Astrocyte (in vitro differentiated cells and primary cell): Measurements from ENCODE around the gene HSD3B2. TPM values are rescaled to one million over a fixed set of nuclear protein-coding genes. Genes with fewer than 3 reads are reported as not detected.

Source experiments
- DNase-seq: peaks from one replicate; pipeline ENCODE4 v3.0.0-alpha.2; 2010; ENCODE audit warnings: low read depth
- FAIRE-seq: peaks from 2 replicates; lab custom pipeline; 2011; peaks lifted over from hg19 to GRCh38; lab: Jason Lieb, UNC
- H2AFZ ChIP-seq: 2 replicates; pipeline ENCODE4 v1.6.0; 2012; ENCODE audit warnings: low read depth, low read length, inconsistent platforms
- H3K27ac ChIP-seq: 2 replicates; pipeline ENCODE4 v1.5.1; 2011; ENCODE audit warnings: low read depth, low read length, inconsistent platforms
- H3K27me3 ChIP-seq: 2 replicates; pipeline ENCODE4 v1.6.0; 2011; ENCODE audit warnings: low read length, inconsistent platforms; ENCODE audit not compliant: insufficient read depth
- H3K36me3 ChIP-seq: 2 replicates; pipeline ENCODE4 v1.5.1; 2011; ENCODE audit warnings: low read length, inconsistent platforms; ENCODE audit not compliant: insufficient read depth
- H3K4me1 ChIP-seq: 2 replicates; pipeline ENCODE4 v1.5.1; 2011; ENCODE audit warnings: low read length, inconsistent platforms; ENCODE audit not compliant: insufficient read depth
- H3K4me2 ChIP-seq: 2 replicates; pipeline ENCODE4 v1.6.0; 2012; ENCODE audit warnings: low read length, inconsistent platforms
- H3K4me3 ChIP-seq: 2 replicates; pipeline ENCODE4 v1.5.1; 2011; ENCODE audit warnings: low read depth, mild to moderate bottlenecking, low read length, inconsistent platforms; ENCODE audit not compliant: insufficient read depth
- H3K79me2 ChIP-seq: 2 replicates; pipeline ENCODE4 v1.6.0; 2012; ENCODE audit warnings: mild to moderate bottlenecking, low read length, inconsistent platforms; ENCODE audit not compliant: insufficient read depth
- H3K9ac ChIP-seq: 2 replicates; pipeline ENCODE4 v1.6.0; 2012; ENCODE audit warnings: mild to moderate bottlenecking, low read length, inconsistent platforms
- H3K9me3 ChIP-seq: 2 replicates; pipeline ENCODE4 v1.5.1; 2012; ENCODE audit warnings: low read depth, mild to moderate bottlenecking, low read length, inconsistent platforms; ENCODE audit not compliant: insufficient read depth
- H4K20me1 ChIP-seq: 2 replicates; pipeline ENCODE4 v1.6.0; 2012; ENCODE audit warnings: low read length, inconsistent platforms; ENCODE audit not compliant: insufficient read depth
- H3K27ac Mint-ChIP-seq: one replicate; pipeline ENCODE4 v1.8.0; 2021; ENCODE audit warnings: mild to moderate bottlenecking, mixed read lengths; ENCODE audit not compliant: unreplicated experiment
- H3K27me3 Mint-ChIP-seq: one replicate; pipeline ENCODE4 v1.8.0; 2021; ENCODE audit warnings: low read depth, mixed read lengths; ENCODE audit not compliant: unreplicated experiment
- H3K36me3 Mint-ChIP-seq: one replicate; pipeline ENCODE4 v1.8.0; 2021; ENCODE audit warnings: low read depth, mixed read lengths; ENCODE audit not compliant: unreplicated experiment
- H3K4me1 Mint-ChIP-seq: one replicate; pipeline ENCODE4 v1.8.0; 2021; ENCODE audit warnings: low read depth, mixed read lengths; ENCODE audit not compliant: unreplicated experiment
- H3K4me3 Mint-ChIP-seq: one replicate; pipeline ENCODE4 v1.8.0; 2021; ENCODE audit warnings: mild to moderate bottlenecking, moderate library complexity, mixed read lengths; ENCODE audit not compliant: unreplicated experiment
- H3K9me3 Mint-ChIP-seq: one replicate; pipeline ENCODE4 v1.8.0; 2021; ENCODE audit warnings: mild to moderate bottlenecking, mixed read lengths; ENCODE audit not compliant: unreplicated experiment
- EZH2 ChIP-seq: IDR thresholded peaks from 2 replicates; pipeline ENCODE4 v1.6.1; 2012; ENCODE audit warnings: mild to moderate bottlenecking, low read length, inconsistent platforms; ENCODE audit not compliant: insufficient read depth
- total RNA-seq: library from RNA; stranded (reverse); gene quantifications from 2 replicates; pipeline ENCODE4 v1.2.1, GENCODE V29; 2021
- TF ChIP-seq, protein P1 (sequence below): IDR thresholded peaks from 2 replicates; pipeline ENCODE4 v1.5.1; 2011; ENCODE audit warnings: low read depth, mild to moderate bottlenecking, inconsistent platforms, low read length, moderate library complexity; ENCODE audit not compliant: insufficient read depth

HSD3B2 gene
- total RNA-seq, 1 donor from 2014 or later, result not detected

DNA sequence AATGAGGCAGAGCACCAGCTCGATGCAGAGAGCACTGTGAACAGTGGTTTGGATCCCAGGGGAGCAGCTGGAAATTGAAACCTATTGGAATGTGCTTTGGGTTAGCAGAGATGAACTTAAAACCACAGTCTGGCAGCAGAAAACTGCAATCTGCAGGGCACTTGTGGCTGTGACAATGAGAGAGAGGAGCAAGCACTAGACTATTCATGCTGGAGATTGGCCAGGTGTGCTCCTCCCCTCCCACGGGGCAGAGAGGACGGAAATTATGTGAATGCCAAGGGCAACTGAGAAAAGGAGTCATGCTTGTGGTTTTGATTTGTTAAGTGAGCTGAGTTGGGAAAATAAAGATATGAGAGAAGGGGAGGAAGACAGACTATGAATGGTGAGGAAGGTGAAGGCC, 38.1 kb downstream of the HSD3B2 start:
- Mint-ChIP-seq H3K4me1 (peaks cover 25% of the 10 kb centered on the region), H3K9me3 (no peaks in the 10 kb centered on the region), H3K36me3 (no peaks in the 10 kb centered on the region), H3K27ac (peak overlapping the region; percentile 6), H3K4me3 (no peak overlapping the region), H3K27me3 (peaks cover 2% of the 10 kb centered on the region)
- H3K79me2 ChIP-seq, result no peaks in the 10 kb centered on the region
- no peaks in the 10 kb centered on the region for H3K9me3 ChIP-seq
- no peaks in the 10 kb centered on the region for H3K27me3 ChIP-seq
- DNase-seq (peak; percentile 79), FAIRE-seq (no peak)
- H3K27ac ChIP-seq, result no peak overlapping the region
- no peaks in the 10 kb centered on the region for H3K4me1 ChIP-seq
- no peaks in the 10 kb centered on the region for H4K20me1 ChIP-seq
- no peaks in the 10 kb centered on the region for H3K36me3 ChIP-seq
- no peak overlapping the region for H2AFZ ChIP-seq
- TF ChIP-seq, protein P1, sequence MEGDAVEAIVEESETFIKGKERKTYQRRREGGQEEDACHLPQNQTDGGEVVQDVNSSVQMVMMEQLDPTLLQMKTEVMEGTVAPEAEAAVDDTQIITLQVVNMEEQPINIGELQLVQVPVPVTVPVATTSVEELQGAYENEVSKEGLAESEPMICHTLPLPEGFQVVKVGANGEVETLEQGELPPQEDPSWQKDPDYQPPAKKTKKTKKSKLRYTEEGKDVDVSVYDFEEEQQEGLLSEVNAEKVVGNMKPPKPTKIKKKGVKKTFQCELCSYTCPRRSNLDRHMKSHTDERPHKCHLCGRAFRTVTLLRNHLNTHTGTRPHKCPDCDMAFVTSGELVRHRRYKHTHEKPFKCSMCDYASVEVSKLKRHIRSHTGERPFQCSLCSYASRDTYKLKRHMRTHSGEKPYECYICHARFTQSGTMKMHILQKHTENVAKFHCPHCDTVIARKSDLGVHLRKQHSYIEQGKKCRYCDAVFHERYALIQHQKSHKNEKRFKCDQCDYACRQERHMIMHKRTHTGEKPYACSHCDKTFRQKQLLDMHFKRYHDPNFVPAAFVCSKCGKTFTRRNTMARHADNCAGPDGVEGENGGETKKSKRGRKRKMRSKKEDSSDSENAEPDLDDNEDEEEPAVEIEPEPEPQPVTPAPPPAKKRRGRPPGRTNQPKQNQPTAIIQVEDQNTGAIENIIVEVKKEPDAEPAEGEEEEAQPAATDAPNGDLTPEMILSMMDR, result no peak
- no peak for TF ChIP-seq EZH2
- no peak overlapping the region for H3K4me3 ChIP-seq
- no peak overlapping the region for H3K9ac ChIP-seq
- H3K4me2 ChIP-seq, result no peak overlapping the region

DNA sequence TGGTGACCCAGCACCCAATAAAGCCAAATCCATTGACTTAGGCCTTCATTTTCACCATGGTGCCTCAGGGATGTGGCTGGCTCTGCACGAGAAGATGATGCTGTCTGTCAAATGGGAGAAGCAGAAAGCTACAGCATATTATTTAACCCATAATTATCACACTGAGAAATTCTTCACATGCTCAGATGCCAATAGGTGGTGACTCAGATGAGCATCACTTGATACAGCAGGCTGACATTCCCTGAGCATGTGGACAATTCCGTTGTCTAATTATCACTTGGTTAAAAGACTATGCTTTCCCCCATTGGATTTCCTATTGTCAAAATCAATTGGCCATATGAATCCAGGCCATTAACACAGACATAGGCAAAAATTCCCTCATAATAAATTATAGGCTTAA, 48.0 kb downstream of the HSD3B2 start:
- Mint-ChIP-seq H3K27ac (no peak overlapping the region), H3K36me3 (no peaks in the 10 kb centered on the region), H3K4me1 (peaks cover 4% of the 10 kb centered on the region), H3K27me3 (peaks cover 6% of the 10 kb centered on the region), H3K9me3 (no peaks in the 10 kb centered on the region), H3K4me3 (no peak overlapping the region)
- no peaks in the 10 kb centered on the region for H3K36me3 ChIP-seq
- H3K9ac ChIP-seq, result no peak overlapping the region
- H3K27me3 ChIP-seq, result no peaks in the 10 kb centered on the region
- no peak overlapping the region for H2AFZ ChIP-seq
- TF ChIP-seq, protein P1, result no peak
- TF ChIP-seq EZH2, result no peak
- no peaks in the 10 kb centered on the region for H3K9me3 ChIP-seq
- no peak overlapping the region for H3K4me2 ChIP-seq
- no peaks in the 10 kb centered on the region for H4K20me1 ChIP-seq
- no peaks in the 10 kb centered on the region for H3K4me1 ChIP-seq
- DNase-seq (no peak), FAIRE-seq (no peak)
- H3K27ac ChIP-seq, result no peak overlapping the region
- H3K79me2 ChIP-seq, result no peaks in the 10 kb centered on the region
- no peak overlapping the region for H3K4me3 ChIP-seq

DNA sequence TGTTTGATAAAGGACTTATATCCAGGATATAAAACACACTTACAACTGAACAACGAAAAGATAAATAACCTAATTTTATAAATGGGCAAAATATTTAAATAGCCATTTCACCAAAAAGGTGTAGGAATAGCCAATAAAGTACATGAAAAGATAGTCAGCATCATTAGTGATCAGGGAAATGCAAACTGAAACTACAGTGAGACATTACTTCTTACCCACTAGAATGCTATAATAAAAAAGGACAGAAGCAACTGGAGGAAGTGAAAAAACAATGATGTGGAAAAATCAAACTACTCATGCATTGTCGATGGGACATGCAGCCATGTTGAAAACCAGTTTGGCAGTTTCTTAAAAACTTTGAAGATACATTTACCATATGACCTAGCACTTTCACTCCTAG, 48.6 kb downstream of the HSD3B2 start:
- H2AFZ ChIP-seq, result no peak overlapping the region
- no peaks in the 10 kb centered on the region for H3K36me3 ChIP-seq
- H3K9me3 ChIP-seq, result no peaks in the 10 kb centered on the region
- Mint-ChIP-seq H3K4me3 (no peak overlapping the region), H3K27ac (no peak overlapping the region), H3K27me3 (peaks cover 10% of the 10 kb centered on the region), H3K36me3 (no peaks in the 10 kb centered on the region), H3K9me3 (no peaks in the 10 kb centered on the region), H3K4me1 (peaks cover 4% of the 10 kb centered on the region)
- no peaks in the 10 kb centered on the region for H4K20me1 ChIP-seq
- H3K27me3 ChIP-seq, result no peaks in the 10 kb centered on the region
- no peak overlapping the region for H3K4me2 ChIP-seq
- TF ChIP-seq, protein P1, result no peak
- TF ChIP-seq EZH2, result no peak
- no peak overlapping the region for H3K27ac ChIP-seq
- H3K9ac ChIP-seq, result no peak overlapping the region
- no peaks in the 10 kb centered on the region for H3K79me2 ChIP-seq
- H3K4me1 ChIP-seq, result no peaks in the 10 kb centered on the region
- no peak for FAIRE-seq
- H3K4me3 ChIP-seq, result no peak overlapping the region
- DNase-seq, result no peak
